Endothelial cell of umbilical vein (primary cell): ENCODE data around the gene GMCL1.

Source experiments
- EZH2 ChIP-seq: IDR thresholded peaks from 2 replicates; pipeline ENCODE4 v1.6.1; 2012; ENCODE audit warnings: borderline replicate concordance, low read depth, mild to moderate bottlenecking, moderate library complexity, low read length, inconsistent platforms; ENCODE audit not compliant: severe bottlenecking
- FOS ChIP-seq: IDR thresholded peaks from 2 replicates; pipeline ENCODE4 v1.6.1; 2011; ENCODE audit warnings: mild to moderate bottlenecking, low read length, moderate library complexity, borderline replicate concordance; ENCODE audit not compliant: insufficient read depth
- GATA2 ChIP-seq: IDR thresholded peaks from 2 replicates; pipeline ENCODE4 v1.7.0; 2011; ENCODE audit warnings: low read depth, mild to moderate bottlenecking, moderate library complexity, mixed read lengths, low read length; ENCODE audit not compliant: insufficient read length, insufficient read depth
- JUN ChIP-seq: IDR thresholded peaks from 2 replicates; pipeline ENCODE4 v1.6.1; 2011; ENCODE audit warnings: borderline replicate concordance, low read depth; ENCODE audit not compliant: insufficient read length, insufficient read depth
- POLR2A ChIP-seq: IDR thresholded peaks from 2 replicates; pipeline ENCODE4 v1.6.1; 2012; ENCODE audit warnings: low read depth, mild to moderate bottlenecking, control low read depth, low read length
- POLR2AphosphoS5 ChIP-seq: IDR thresholded peaks from 2 replicates; pipeline ENCODE4 v1.6.1; 2012; ENCODE audit warnings: low read depth, mild to moderate bottlenecking, control low read depth, low read length, moderate library complexity; ENCODE audit not compliant: insufficient read depth
- TF ChIP-seq, protein P1 (sequence below), 2 donors: IDR thresholded peaks; 1 replicate in 1 of 2; 2 replicates in 1 of 2; pipeline ENCODE4 v1.5.1; 2011; ENCODE audit warnings: low read length in 2 of 2, mild to moderate bottlenecking in 2 of 2, moderate library complexity in 2 of 2, control low read depth in 1 of 2, inconsistent platforms in 1 of 2, low read depth in 1 of 2; ENCODE audit not compliant: insufficient read depth in 1 of 2; ENCODE audit errors: extremely low read depth in 1 of 2
- TF ChIP-seq, protein P2 (sequence below): IDR thresholded peaks from 2 replicates; pipeline ENCODE4 v1.6.1; 2011; ENCODE audit not compliant: insufficient read depth, insufficient read length

DNA sequence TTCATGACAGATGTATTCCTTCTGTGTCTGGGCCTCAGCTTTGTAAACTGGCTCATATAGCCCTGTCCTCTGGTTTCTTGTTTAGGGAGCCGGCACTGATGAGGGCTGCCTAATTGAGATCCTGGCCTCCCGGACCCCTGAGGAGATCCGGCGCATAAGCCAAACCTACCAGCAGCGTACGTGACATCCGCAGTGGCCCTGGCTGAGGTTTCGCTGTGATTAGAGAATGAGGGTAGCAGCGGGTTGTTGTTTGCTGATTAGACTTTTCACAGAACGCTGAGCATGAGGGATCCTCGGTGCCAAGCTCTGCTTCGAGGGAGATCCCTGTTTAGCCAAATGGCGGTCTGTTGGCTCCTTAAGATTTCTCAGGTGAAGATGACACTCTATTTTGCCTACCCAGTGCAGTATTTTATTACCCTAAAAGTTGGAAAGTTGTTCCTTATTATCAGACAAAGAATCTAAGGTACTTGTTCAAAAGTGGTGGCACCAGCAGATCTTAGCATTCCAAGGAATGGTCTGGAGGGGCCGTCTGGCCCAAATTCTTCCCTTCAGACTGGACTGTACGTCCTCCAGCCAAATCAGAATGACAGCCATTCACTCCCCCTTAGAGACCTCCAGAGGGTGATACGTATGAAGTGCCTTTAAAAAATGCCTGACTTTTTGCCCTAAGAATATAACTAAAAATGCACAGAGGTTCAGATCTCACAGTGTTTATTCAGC is 21.5 kb upstream of the GMCL1 start:
- TF ChIP-seq, protein P1, sequence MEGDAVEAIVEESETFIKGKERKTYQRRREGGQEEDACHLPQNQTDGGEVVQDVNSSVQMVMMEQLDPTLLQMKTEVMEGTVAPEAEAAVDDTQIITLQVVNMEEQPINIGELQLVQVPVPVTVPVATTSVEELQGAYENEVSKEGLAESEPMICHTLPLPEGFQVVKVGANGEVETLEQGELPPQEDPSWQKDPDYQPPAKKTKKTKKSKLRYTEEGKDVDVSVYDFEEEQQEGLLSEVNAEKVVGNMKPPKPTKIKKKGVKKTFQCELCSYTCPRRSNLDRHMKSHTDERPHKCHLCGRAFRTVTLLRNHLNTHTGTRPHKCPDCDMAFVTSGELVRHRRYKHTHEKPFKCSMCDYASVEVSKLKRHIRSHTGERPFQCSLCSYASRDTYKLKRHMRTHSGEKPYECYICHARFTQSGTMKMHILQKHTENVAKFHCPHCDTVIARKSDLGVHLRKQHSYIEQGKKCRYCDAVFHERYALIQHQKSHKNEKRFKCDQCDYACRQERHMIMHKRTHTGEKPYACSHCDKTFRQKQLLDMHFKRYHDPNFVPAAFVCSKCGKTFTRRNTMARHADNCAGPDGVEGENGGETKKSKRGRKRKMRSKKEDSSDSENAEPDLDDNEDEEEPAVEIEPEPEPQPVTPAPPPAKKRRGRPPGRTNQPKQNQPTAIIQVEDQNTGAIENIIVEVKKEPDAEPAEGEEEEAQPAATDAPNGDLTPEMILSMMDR (IDR thresholded peaks at IDR 0.05; ENCODE audit: extremely low read depth in 1 of 2, insufficient read depth in 1 of 2, low read depth in 1 of 2, low read length in 2 of 2): no peak
- TF ChIP-seq GATA2 (no peak), POLR2A (no peak), EZH2 (no peak), JUN (no peak), POLR2AphosphoS5 (no peak), FOS (no peak)
- TF ChIP-seq, protein P2, sequence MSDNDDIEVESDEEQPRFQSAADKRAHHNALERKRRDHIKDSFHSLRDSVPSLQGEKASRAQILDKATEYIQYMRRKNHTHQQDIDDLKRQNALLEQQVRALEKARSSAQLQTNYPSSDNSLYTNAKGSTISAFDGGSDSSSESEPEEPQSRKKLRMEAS: no peak
